A549 (cell line): ENCODE results near the gene NRXN3. TPM values are rescaled to one million over a fixed set of nuclear protein-coding genes. Genes with fewer than 3 reads are reported as not detected.

Experiments used
- ATAC-seq, 2 experiments: fragments of 200-7000 bp in 1 of 2; fragments of >200 bp in 1 of 2; cut with Nextera tagmentation in 1 of 2; cut with Tn5 transposase in 1 of 2; 3 replicates each; pipeline versions ENCODE4 v1.8.0 to v1.9.1; 2018 to 2020; ENCODE audit warnings: mild to moderate bottlenecking in 1 of 2, moderate library complexity in 1 of 2
- CTCF ChIA-PET: fragments of 300-600 bp; sonication (Branson Sonifier 250); formaldehyde crosslinking; extraction: SDS; loops from one replicate; lab custom pipeline; 2021; ENCODE audit warnings: antibody characterized with exemption, inconsistent platforms; lab: Yijun Ruan, JAX
- POLR2A ChIA-PET: fragments of 350-600 bp; formaldehyde crosslinking; extraction: SDS; loops from one replicate; lab custom pipeline; 2021; ENCODE audit warnings: antibody characterized with exemption, inconsistent platforms; lab: Yijun Ruan, JAX
- DNase-seq, 2 experiments: peaks; one replicate each; pipeline versions ENCODE4 v3.0.0 to v3.0.0-alpha.2; 2011 to 2016; ENCODE audit warnings: low read depth in 1 of 2, low spot score in 1 of 2
- FAIRE-seq: peaks from 2 replicates; lab custom pipeline; 2011; peaks lifted over from hg19 to GRCh38; lab: Jason Lieb, UNC
- H3K27ac ChIP-seq, 2 experiments: fragments of >200 bp; sonication (Bioruptor Twin); formaldehyde crosslinking; 3 replicates each; pipeline ENCODE4 v1.5.1; 2016 to 2017
- H3K4me1 ChIP-seq: fragments of >200 bp; sonication (Bioruptor Twin); formaldehyde crosslinking; 3 replicates; pipeline ENCODE4 v1.6.1; 2016
- H3K4me2 ChIP-seq: fragments of >200 bp; sonication (Bioruptor Twin); formaldehyde crosslinking; 3 replicates; pipeline ENCODE4 v1.6.1; 2016
- H3K4me3 ChIP-seq: fragments of >200 bp; sonication (Bioruptor Twin); formaldehyde crosslinking; 3 replicates; pipeline ENCODE4 v1.5.1; 2016
- H3K9me3 ChIP-seq: fragments of >200 bp; sonication (Bioruptor Twin); formaldehyde crosslinking; 3 replicates; pipeline ENCODE4 v1.6.1; 2016
- BHLHE40 ChIP-seq: IDR thresholded peaks from 2 replicates; pipeline ENCODE4 v1.6.1; 2012; ENCODE audit warnings: low read depth, low read length, inconsistent platforms
- CHD2 ChIP-seq: fragments of 150-350 bp; IDR thresholded peaks from 2 replicates; pipeline ENCODE4 v1.6.1; 2014; ENCODE audit warnings: low read length; ENCODE audit not compliant: partially characterized antibody
- EHF ChIP-seq: fragments of 250-450 bp; sonication (Bioruptor Pico); IDR thresholded peaks from 2 replicates; pipeline ENCODE4 v1.5.0; 2020; ENCODE audit warnings: mild to moderate bottlenecking
- ESRRA ChIP-seq: fragments of 150-350 bp; IDR thresholded peaks from 2 replicates; pipeline ENCODE4 v1.6.1; 2014; ENCODE audit warnings: mild to moderate bottlenecking, low read length, borderline replicate concordance
- FOSB ChIP-seq: fragments of 250-450 bp; sonication (Bioruptor Pico); IDR thresholded peaks from 2 replicates; pipeline ENCODE4 v1.5.0; 2020; ENCODE audit warnings: mild to moderate bottlenecking, moderate library complexity
- FOSL2 ChIP-seq, 2 experiments: fragments of 450-650 bp in 1 of 2; fragments of >200 bp in 1 of 2; sonication (Bioruptor Twin) in 1 of 2; formaldehyde crosslinking; IDR thresholded peaks; 2 replicates each; pipeline versions ENCODE4 v1.5.0 to v1.6.1; 2016 to 2020; ENCODE audit warnings: mild to moderate bottlenecking in 1 of 2, moderate library complexity in 1 of 2
- HDAC2 ChIP-seq: fragments of 200-600 bp; sonication (generic); IDR thresholded peaks from 2 replicates; pipeline ENCODE4 v1.6.1; 2016
- HOXB5 ChIP-seq: fragments of 250-450 bp; sonication (Bioruptor Pico); IDR thresholded peaks from 2 replicates; pipeline ENCODE4 v1.5.0; 2020; ENCODE audit warnings: mild to moderate bottlenecking, moderate library complexity
- MAFK ChIP-seq: fragments of 450-650 bp; IDR thresholded peaks from 2 replicates; pipeline ENCODE4 v1.6.1; 2014; ENCODE audit not compliant: partially characterized antibody
- NFE2L2 ChIP-seq: fragments of 150-350 bp; conservative IDR thresholded peaks from 2 replicates; pipeline ENCODE4 v1.6.1; 2014; ENCODE audit warnings: low read length
- NPAS2 ChIP-seq: fragments of 250-450 bp; sonication (Bioruptor Pico); IDR thresholded peaks from 2 replicates; pipeline ENCODE4 v1.8.0; 2022; ENCODE audit warnings: mild to moderate bottlenecking, moderate library complexity, borderline replicate concordance
- NR3C1 ChIP-seq: fragments of >200 bp; sonication (Bioruptor Twin); formaldehyde crosslinking; IDR thresholded peaks from 3 replicates; pipeline ENCODE4 v1.6.1; 2017
- PHF8 ChIP-seq: fragments of 200-600 bp; sonication (generic); IDR thresholded peaks from 2 replicates; pipeline ENCODE4 v1.6.1; 2016; ENCODE audit warnings: low read depth, mild to moderate bottlenecking, antibody characterized with exemption, moderate library complexity, borderline replicate concordance
- RAD21 ChIP-seq, 2 experiments: fragments of >200 bp in 1 of 2; sonication (Bioruptor Twin) in 1 of 2; formaldehyde crosslinking in 1 of 2; IDR thresholded peaks in 1 of 2; conservative IDR thresholded peaks in 1 of 2; 2 replicates in 1 of 2; 3 replicates in 1 of 2; pipeline ENCODE4 v1.6.1; 2012 to 2018; ENCODE audit warnings: inconsistent platforms in 1 of 2
- RCOR1 ChIP-seq: fragments of 150-350 bp; IDR thresholded peaks from 2 replicates; pipeline ENCODE4 v1.6.1; 2014; ENCODE audit warnings: antibody characterized with exemption, low read length, low read depth
- SREBF2 ChIP-seq: fragments of 450-650 bp; IDR thresholded peaks from 2 replicates; pipeline ENCODE4 v1.6.1; 2014; ENCODE audit warnings: mild to moderate bottlenecking, moderate library complexity
- TFCP2L1 ChIP-seq: fragments of 250-450 bp; sonication (Bioruptor Pico); IDR thresholded peaks from 2 replicates; pipeline ENCODE4 v1.5.0; 2021; ENCODE audit warnings: mild to moderate bottlenecking
- TP53 ChIP-seq: fragments of 250-450 bp; sonication (Bioruptor Pico); IDR thresholded peaks from 2 replicates; pipeline ENCODE4 v1.5.0; 2021; ENCODE audit warnings: mild to moderate bottlenecking, moderate library complexity
- ZFP36 ChIP-seq: fragments of 450-650 bp; IDR thresholded peaks from 2 replicates; pipeline ENCODE4 v1.6.1; 2014; ENCODE audit warnings: borderline replicate concordance; ENCODE audit not compliant: partially characterized antibody
- ZNF302 ChIP-seq: fragments of 250-450 bp; sonication (Bioruptor Pico); IDR thresholded peaks from 2 replicates; pipeline ENCODE4 v1.9.0; 2021; ENCODE audit warnings: inconsistent platforms, mild to moderate bottlenecking, moderate library complexity
- ZSCAN20 ChIP-seq: fragments of 250-450 bp; sonication (Bioruptor Pico); IDR thresholded peaks from 2 replicates; pipeline ENCODE4 v1.8.0; 2022; ENCODE audit warnings: mild to moderate bottlenecking, moderate library complexity
- WGBS: methylation state at CpG from one replicate; pipeline ENCODE4 v1.1.6; 2017; ENCODE audit errors: missing lambda C conversion rate; 5-methylcytosine and 5-hydroxymethylcytosine counted together
- polyA plus RNA-seq, 4 experiments: library from polyadenylated mRNA; depleted of rRNA in 3 of 4; stranded (reverse); fragments of >200 nt; fragmentation: RNase III in 1 of 4; extraction: RNeasy Plus Mini Kit Qiagen cat#74134 plus additional on column Dnase treatment in 1 of 4; gene quantifications; 2 replicates in 3 of 4; 3 replicates in 1 of 4; pipeline ENCODE4 v1.2.3, GENCODE V29; 2011 to 2017
- TF ChIP-seq, protein P1 (sequence below): IDR thresholded peaks from 2 replicates; pipeline ENCODE4 v1.6.1; 2012; ENCODE audit warnings: low read depth, borderline replicate concordance
- TF ChIP-seq, protein P2 (sequence below): IDR thresholded peaks from 2 replicates; pipeline ENCODE4 v1.6.1; 2012
- TF ChIP-seq, protein P3 (sequence below): fragments of 250-450 bp; sonication (Bioruptor Pico); IDR thresholded peaks from 2 replicates; pipeline ENCODE4 v1.5.0; 2020; ENCODE audit warnings: low read depth, mild to moderate bottlenecking, moderate library complexity
- TF ChIP-seq, protein P4 (sequence below): fragments of >200 bp; sonication (Bioruptor Twin); formaldehyde crosslinking; IDR thresholded peaks from 3 replicates; pipeline ENCODE4 v1.5.1; 2016

Gene NRXN3
- polyA plus RNA-seq, 2 of the 4 experiments (the other 2 are of a cell fraction), result 0.62 to 2.3 TPM

DNA sequence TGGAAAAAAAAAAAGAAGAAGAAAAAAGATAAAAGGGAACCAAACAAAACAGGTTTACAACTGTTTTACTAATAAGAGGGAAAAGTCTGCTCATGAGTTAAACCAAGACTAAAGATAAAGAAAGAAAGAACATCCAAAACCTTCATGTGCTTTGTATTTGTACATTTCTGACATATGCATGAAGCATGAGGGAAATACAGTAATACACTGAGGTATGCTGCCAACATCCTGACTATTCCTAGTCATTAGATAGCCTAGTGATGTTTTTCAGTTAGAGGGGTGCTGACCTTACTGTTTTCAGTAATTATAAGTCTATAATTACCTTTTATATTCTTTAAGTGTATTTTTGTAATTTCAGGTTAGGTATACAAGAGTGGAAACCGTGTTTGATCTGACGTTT is 1247.8 kb downstream of the NRXN3 start (continued):
- TF ChIP-seq RAD21 (conservative IDR thresholded peaks at IDR 0.05 in 1 of 2, IDR thresholded peaks at IDR 0.05 in 1 of 2), result no peak

DNA sequence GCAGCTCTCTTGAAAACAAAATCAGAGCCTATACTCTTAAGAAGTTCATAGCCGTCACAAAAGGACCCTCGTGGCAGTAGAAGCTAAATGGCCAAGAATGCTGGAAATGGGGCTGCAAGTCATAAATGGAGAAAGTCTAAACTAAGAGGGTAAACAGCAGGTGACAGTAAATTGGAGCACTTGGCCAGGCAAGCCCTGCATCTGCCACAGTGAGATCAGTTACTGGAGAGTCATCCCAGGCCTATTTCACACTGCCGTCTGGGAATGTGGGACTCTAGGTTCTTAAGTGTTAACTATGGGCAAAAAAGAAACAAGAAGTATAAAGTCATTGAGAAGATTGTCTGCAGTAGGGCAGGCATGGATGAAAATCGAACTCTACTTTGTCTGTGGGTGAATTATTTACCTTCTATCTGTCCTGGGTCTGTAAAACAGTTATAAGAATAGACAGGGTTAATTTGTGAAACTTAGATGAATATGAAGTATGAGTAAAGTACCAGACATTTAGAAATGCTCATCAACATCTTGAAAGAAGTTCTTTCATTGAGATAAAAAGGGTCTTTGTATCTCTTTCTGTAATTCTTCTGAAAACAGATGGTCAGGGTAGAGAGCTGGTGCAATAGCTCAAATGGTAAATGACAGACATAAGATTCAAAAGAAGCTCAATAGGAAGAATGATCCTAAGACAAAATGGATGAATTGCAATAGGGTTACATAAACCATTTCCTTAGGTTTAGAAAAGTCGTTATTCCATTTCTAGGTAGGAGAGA is 1248.7 kb downstream of the NRXN3 start:
- no peaks in the 10 kb centered on the region for H3K9me3 ChIP-seq
- H3K4me3 ChIP-seq, result no peak overlapping the region
- TF ChIP-seq, protein P1, sequence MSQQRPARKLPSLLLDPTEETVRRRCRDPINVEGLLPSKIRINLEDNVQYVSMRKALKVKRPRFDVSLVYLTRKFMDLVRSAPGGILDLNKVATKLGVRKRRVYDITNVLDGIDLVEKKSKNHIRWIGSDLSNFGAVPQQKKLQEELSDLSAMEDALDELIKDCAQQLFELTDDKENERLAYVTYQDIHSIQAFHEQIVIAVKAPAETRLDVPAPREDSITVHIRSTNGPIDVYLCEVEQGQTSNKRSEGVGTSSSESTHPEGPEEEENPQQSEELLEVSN, result no peak
- no peak for TF ChIP-seq FOSL2 (IDR thresholded peaks at IDR 0.05)
- TF ChIP-seq FOSL2 (CRISPR knock-in tag; IDR thresholded peaks at IDR 0.05), result no peak
- no peak for TF ChIP-seq MAFK
- no peak for TF ChIP-seq SREBF2
- no peak for TF ChIP-seq EHF
- no peak for TF ChIP-seq BHLHE40
- TF ChIP-seq ZFP36, result no peak
- TF ChIP-seq NFE2L2, result no peak
- no peak for TF ChIP-seq ESRRA
- TF ChIP-seq FOSB, result no peak
- TF ChIP-seq, protein P2, sequence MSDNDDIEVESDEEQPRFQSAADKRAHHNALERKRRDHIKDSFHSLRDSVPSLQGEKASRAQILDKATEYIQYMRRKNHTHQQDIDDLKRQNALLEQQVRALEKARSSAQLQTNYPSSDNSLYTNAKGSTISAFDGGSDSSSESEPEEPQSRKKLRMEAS, result no peak
- no peak for TF ChIP-seq NPAS2
- no peak for TF ChIP-seq TP53 (CRISPR knock-in tag)
- ATAC-seq, result no peak
- WGBS, result 35% methylated on average over 5 of the region's 5 CpGs
- no peak overlapping the region for H3K4me2 ChIP-seq
- ChIA-PET POLR2A (no interaction called here), CTCF (no interaction called here)
- H3K27ac ChIP-seq, result no peak overlapping the region
- FAIRE-seq, result no peak
- H3K4me1 ChIP-seq, result no peaks in the 10 kb centered on the region
- DNase-seq, result no peak

DNA sequence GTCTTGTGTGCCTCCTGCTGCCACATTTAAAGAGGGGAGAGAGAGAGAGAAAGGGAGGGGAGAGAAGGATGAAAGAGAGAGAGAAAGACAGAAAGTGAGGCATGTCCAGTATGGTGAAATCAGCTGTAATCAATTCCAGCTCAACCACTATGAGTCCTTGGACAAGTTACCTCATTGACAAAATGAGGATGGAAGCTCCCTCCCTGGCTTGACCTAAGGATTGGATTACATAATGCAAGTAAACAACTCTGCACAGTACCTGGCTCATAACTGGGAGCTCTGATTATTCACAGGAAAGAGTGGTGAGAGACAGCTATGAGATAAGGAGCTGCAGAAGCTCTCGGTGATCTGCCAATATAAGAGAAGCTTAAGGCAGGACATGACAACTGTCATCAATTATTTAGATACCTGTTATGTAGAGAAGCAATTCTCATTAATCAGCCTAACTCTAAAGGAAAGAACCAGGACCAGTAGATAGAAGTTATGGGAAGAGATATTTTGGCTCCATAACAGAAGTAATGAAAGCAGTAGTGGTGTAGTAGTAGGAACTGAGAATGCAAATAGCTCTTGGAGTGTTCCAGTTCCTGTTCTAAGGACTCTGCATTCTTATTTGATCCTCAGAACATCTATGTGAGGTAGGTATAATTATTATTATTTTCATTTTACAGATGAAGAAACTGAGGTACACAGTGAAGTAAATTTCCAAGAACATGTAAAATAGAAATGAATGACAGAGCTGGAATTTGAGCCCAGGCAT is 1249.6 kb downstream of the NRXN3 start:
- 42% methylated on average over 1 of the region's 1 CpG for WGBS
- TF ChIP-seq ZFP36, result no peak
- TF ChIP-seq TFCP2L1 (CRISPR knock-in tag), result no peak
- TF ChIP-seq HOXB5, result no peak
- TF ChIP-seq, protein P1, result no peak
- ATAC-seq, result no peak
- FAIRE-seq, result no peak
- Histone ChIP-seq H3K9me3 (no peaks in the 10 kb centered on the region), H3K27ac (no peak overlapping the region), H3K4me3 (no peak overlapping the region), H3K4me2 (no peak overlapping the region), H3K4me1 (no peaks in the 10 kb centered on the region)
- no peak for DNase-seq
- CTCF ChIA-PET, result no interaction called here
- POLR2A ChIA-PET, result no interaction called here

DNA sequence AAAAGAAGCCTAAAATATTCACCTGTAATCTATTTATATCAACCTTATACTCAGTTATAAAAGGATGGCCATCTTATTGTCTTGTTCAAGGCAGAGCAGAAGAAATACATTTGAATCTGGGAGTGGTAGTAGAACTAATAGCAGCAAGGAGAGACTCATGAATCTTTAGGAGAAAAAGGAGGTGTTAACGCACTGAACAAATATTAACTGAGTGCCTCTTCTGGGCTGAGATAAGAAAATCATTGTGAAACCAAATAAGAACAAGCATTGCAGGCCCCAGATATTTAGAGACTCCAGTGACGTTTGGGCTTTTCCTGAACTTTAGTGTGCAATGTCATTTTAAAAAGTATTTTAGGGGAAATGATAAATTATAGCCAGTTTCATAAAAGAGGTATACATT is 1250.6 kb downstream of the NRXN3 start:
- Histone ChIP-seq H3K4me1 (no peaks in the 10 kb centered on the region), H3K4me3 (no peak overlapping the region), H3K9me3 (no peaks in the 10 kb centered on the region), H3K4me2 (no peak overlapping the region), H3K27ac (no peak overlapping the region)
- ATAC-seq (no peak), DNase-seq (no peak), FAIRE-seq (no peak)
- 19% methylated on average over 2 of the region's 2 CpGs for WGBS
- POLR2A ChIA-PET, result no interaction called here
- CTCF ChIA-PET, result no interaction called here
- TF ChIP-seq, protein P3, sequence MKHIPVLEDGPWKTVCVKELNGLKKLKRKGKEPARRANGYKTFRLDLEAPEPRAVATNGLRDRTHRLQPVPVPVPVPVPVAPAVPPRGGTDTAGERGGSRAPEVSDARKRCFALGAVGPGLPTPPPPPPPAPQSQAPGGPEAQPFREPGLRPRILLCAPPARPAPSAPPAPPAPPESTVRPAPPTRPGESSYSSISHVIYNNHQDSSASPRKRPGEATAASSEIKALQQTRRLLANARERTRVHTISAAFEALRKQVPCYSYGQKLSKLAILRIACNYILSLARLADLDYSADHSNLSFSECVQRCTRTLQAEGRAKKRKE (CRISPR knock-in tag), result no peak
- TF ChIP-seq EHF (no peak), RCOR1 (no peak), HDAC2 (no peak), NR3C1 (no peak), ZSCAN20 (CRISPR knock-in tag) (no peak), NPAS2 (no peak), PHF8 (no peak), CHD2 (no peak), ZNF302 (CRISPR knock-in tag) (no peak)
- TF ChIP-seq, protein P4, sequence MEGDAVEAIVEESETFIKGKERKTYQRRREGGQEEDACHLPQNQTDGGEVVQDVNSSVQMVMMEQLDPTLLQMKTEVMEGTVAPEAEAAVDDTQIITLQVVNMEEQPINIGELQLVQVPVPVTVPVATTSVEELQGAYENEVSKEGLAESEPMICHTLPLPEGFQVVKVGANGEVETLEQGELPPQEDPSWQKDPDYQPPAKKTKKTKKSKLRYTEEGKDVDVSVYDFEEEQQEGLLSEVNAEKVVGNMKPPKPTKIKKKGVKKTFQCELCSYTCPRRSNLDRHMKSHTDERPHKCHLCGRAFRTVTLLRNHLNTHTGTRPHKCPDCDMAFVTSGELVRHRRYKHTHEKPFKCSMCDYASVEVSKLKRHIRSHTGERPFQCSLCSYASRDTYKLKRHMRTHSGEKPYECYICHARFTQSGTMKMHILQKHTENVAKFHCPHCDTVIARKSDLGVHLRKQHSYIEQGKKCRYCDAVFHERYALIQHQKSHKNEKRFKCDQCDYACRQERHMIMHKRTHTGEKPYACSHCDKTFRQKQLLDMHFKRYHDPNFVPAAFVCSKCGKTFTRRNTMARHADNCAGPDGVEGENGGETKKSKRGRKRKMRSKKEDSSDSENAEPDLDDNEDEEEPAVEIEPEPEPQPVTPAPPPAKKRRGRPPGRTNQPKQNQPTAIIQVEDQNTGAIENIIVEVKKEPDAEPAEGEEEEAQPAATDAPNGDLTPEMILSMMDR, result no peak
- TF ChIP-seq, protein P2, result no peak
- TF ChIP-seq, protein P1, result no peak
